B cell (primary cell): ENCODE results near the gene FANCD2. TPM values are rescaled to one million over a fixed set of nuclear protein-coding genes. Genes with fewer than 3 reads are reported as not detected.
A peak's percentile ranks its signal among the peaks of the same experiment; 100 is the strongest.

Experiments used
- ATAC-seq: fragments of 200-7000 bp; cut with Tn5 transposase; one replicate; pipeline ENCODE4 v1.10.0; 2021; ENCODE audit warnings: low read depth, mild to moderate bottlenecking, moderate number of reproducible peaks, moderate library complexity
- CTCF ChIA-PET: fragments of 350-600 bp; sonication (Branson Sonifier 250); formaldehyde crosslinking; loops from one replicate; lab custom pipeline; 2021; ENCODE audit warnings: antibody characterized with exemption, inconsistent platforms; lab: Charles Lee
- POLR2A ChIA-PET: fragments of 350-600 bp; sonication (Branson Sonifier 250); formaldehyde crosslinking; loops from one replicate; lab custom pipeline; 2021; ENCODE audit warnings: antibody characterized with exemption; lab: Charles Lee
- DNase-seq: peaks from one replicate; pipeline ENCODE4 v3.0.0; 2013
- H2AFZ ChIP-seq: 2 replicates; pipeline ENCODE4 v1.6.1; 2012; ENCODE audit warnings: mild to moderate bottlenecking, low read depth, low read length; ENCODE audit not compliant: insufficient read depth, poor library complexity, severe bottlenecking
- H3K27ac ChIP-seq, 2 donors: 1 replicate in 1 of 2; 2 replicates in 1 of 2; pipeline ENCODE4 v1.5.1; 2012 to 2013; ENCODE audit warnings: low read length in 2 of 2, mild to moderate bottlenecking in 2 of 2, moderate library complexity in 1 of 2
- H3K27me3 ChIP-seq, 4 experiments: fragments of 200-600 bp in 1 of 4; sonication (generic) in 1 of 4; replicated peaks in 1 of 4; 1 replicate in 2 of 4; 2 replicates in 2 of 4; pipeline versions ENCODE4 v1.6.1 to v1.7.0; 2013 to 2016; ENCODE audit warnings: low read length in 3 of 4, mild to moderate bottlenecking in 2 of 4, mixed read lengths in 1 of 4, moderate library complexity in 1 of 4; ENCODE audit not compliant: insufficient read depth in 4 of 4, control insufficient read depth in 3 of 4; ENCODE audit errors: control extremely low read depth in 1 of 4
- H3K36me3 ChIP-seq, 2 experiments: replicated peaks in 1 of 2; 1 replicate in 1 of 2; 2 replicates in 1 of 2; pipeline versions ENCODE4 v1.6.1 to v1.7.1; 2013; ENCODE audit warnings: low read length in 1 of 2; ENCODE audit not compliant: insufficient read depth in 2 of 2, control insufficient read depth in 1 of 2; ENCODE audit errors: control extremely low read depth in 1 of 2, extremely low read depth in 1 of 2
- H3K4me1 ChIP-seq, 2 donors: fragments of 200-600 bp in 1 of 2; sonication (generic) in 1 of 2; 1 replicate in 1 of 2; 2 replicates in 1 of 2; pipeline versions ENCODE4 v1.5.1 to v1.6.1; 2013 to 2017; ENCODE audit warnings: low read length in 2 of 2; ENCODE audit not compliant: control insufficient read depth in 2 of 2, insufficient read depth in 2 of 2
- H3K4me2 ChIP-seq: replicated peaks from 2 replicates; pipeline ENCODE3; 2012; ENCODE audit warnings: mild to moderate bottlenecking, low read depth, low read length; ENCODE audit not compliant: poor library complexity, severe bottlenecking
- H3K4me3 ChIP-seq, 5 experiments: fragments of 200-600 bp in 1 of 5; sonication (generic) in 1 of 5; 1 replicate in 3 of 5; 2 replicates in 2 of 5; pipeline versions ENCODE4 v1.5.1 to v1.7.0; 2011 to 2016; ENCODE audit warnings: low read length in 4 of 5, mild to moderate bottlenecking in 4 of 5, low read depth in 2 of 5, control low read depth in 1 of 5, moderate library complexity in 1 of 5; ENCODE audit not compliant: insufficient read depth in 1 of 5; ENCODE audit errors: control extremely low read depth in 1 of 5, extremely low read depth in 1 of 5
- H3K79me2 ChIP-seq: fragments of 200-600 bp; sonication (generic); one replicate; pipeline ENCODE4 v1.6.0; 2016; ENCODE audit warnings: low read length; ENCODE audit not compliant: control insufficient read depth, insufficient read depth
- H3K9ac ChIP-seq: fragments of 200-600 bp; sonication (generic); 2 replicates; pipeline ENCODE4 v1.6.1; 2017; ENCODE audit warnings: mild to moderate bottlenecking, low read length, moderate library complexity
- H3K9me3 ChIP-seq, 3 donors: one replicate each; pipeline versions ENCODE4 v1.6.1 to v1.7.1; 2013; ENCODE audit warnings: low read length in 2 of 3; ENCODE audit not compliant: control insufficient read depth in 2 of 3, insufficient read depth in 1 of 3; ENCODE audit errors: control extremely low read depth in 1 of 3
- H4K20me1 ChIP-seq: 2 replicates; pipeline ENCODE4 v1.6.0; 2012; ENCODE audit warnings: mild to moderate bottlenecking, low read length; ENCODE audit not compliant: insufficient read depth, control insufficient read depth, poor library complexity, severe bottlenecking
- H3K27ac Mint-ChIP-seq: one replicate; pipeline ENCODE4 v1.8.0; 2021; ENCODE audit warnings: mixed read lengths
- H3K27me3 Mint-ChIP-seq: one replicate; pipeline ENCODE4 v1.8.0; 2021; ENCODE audit warnings: mixed read lengths
- H3K4me1 Mint-ChIP-seq: one replicate; pipeline ENCODE4 v1.8.0; 2021; ENCODE audit warnings: mixed read lengths
- H3K4me3 Mint-ChIP-seq: one replicate; pipeline ENCODE4 v1.8.0; 2021; ENCODE audit warnings: mixed read lengths
- H3K9me3 Mint-ChIP-seq: one replicate; pipeline ENCODE4 v1.8.0; 2022; ENCODE audit warnings: mixed read lengths; ENCODE audit not compliant: insufficient read depth
- CTCF ChIP-seq: fragments of 200-600 bp; IDR thresholded peaks from one replicate; pipeline ENCODE4 v1.8.0; 2022; ENCODE audit warnings: antibody characterized with exemption, mild to moderate bottlenecking
- EZH2 ChIP-seq: IDR thresholded peaks from 2 replicates; pipeline ENCODE4 v1.6.1; 2012; ENCODE audit warnings: borderline replicate concordance, low read depth, mild to moderate bottlenecking, moderate library complexity, low read length; ENCODE audit not compliant: insufficient read depth, poor library complexity, severe bottlenecking
- WGBS: methylation state at CpG from one replicate; pipeline ENCODE4 v1.1.5; 2013; ENCODE audit warnings: missing lambda C conversion rate; ENCODE audit not compliant: insufficient coverage; 5-methylcytosine and 5-hydroxymethylcytosine counted together
- intact Hi-C: fragments of 100-400 bp; cut with micrococcal nuclease; formaldehyde crosslinking; loops from one replicate; pipeline ENCODE4 v1.10.0; 2022
- polyA plus RNA-seq: library from polyadenylated mRNA; depleted of rRNA; stranded (reverse); fragments of >200 nt; gene quantifications from 2 replicates; pipeline ENCODE4 v1.2.3, GENCODE V29; 2012
- total RNA-seq, 2 donors: library from RNA; stranded (reverse); fragments of 120-200 nt in 1 of 2; gene quantifications; 1 replicate in 1 of 2; 2 replicates in 1 of 2; pipeline versions ENCODE4 v1.2.3 to v1.2.4, GENCODE V29; 2013 to 2022

FANCD2 gene
- total and polyA plus RNA-seq, 2 donors (not counting 1 experiment from before 2014, with no cell fraction given), result 31.7 to 65.8 TPM

DNA sequence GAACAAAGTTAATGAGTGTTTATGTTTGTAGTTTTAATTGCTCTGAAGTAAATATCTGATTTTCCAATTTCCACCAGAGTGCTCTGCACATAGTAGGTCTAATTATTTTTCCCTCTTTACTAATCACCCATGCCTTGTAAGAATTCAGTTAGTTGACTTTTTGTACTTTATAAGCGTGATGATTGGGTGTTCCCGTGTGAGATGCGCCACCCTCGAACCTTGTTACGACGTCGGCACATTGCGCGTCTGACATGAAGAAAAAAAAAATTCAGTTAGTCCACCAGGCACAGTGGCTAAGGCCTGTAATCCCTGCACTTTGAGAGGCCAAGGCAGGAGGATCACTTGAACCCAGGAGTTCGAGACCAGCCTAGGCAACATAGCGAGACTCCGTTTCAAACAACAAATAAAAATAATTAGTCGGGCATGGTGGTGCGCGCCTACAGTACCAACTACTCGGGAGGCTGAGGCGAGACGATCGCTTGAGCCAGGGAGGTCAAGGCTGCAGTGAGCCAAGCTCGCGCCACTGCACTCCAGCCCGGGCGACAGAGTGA, 114.8 kb downstream of the FANCD2 start:
- intact Hi-C loops, result loop anchor here (1.0 to 5.0 kb wide), 4 partner anchors 26 to 209 kb away; partner anchors contain the start of genes BRK1 and CRELD1
- peak overlapping the region; percentile 88 to 96 for H3K27ac ChIP-seq
- H3K9me3 ChIP-seq, result peaks cover 0 to 3% (median 0%) of the 10 kb centered on the region in 3 donors
- H3K4me2 ChIP-seq, result peak overlapping the region; percentile 84
- no peaks in the 10 kb centered on the region for H3K27me3 Mint-ChIP-seq
- no peaks in the 10 kb centered on the region for H3K27me3 ChIP-seq
- no peaks in the 10 kb centered on the region for H3K36me3 ChIP-seq
- peaks cover 41% of the 10 kb centered on the region for H3K79me2 ChIP-seq
- peaks cover 25% of the 10 kb centered on the region for H3K4me1 Mint-ChIP-seq
- ChIA-PET CTCF (interaction anchor here (0.6 to 1.4 kb wide), 10 partner anchors 12 to 208 kb away, joined by 3 to 5 read pairs (median 4); partner anchors contain the start of gene CRELD1), POLR2A (interaction anchor here (0.6 to 1.7 kb wide), 18 partner anchors 24 to 250 kb away, joined by 3 to 12 read pairs (median 4); partner anchors contain the start of genes BRK1, IRAK2, SEC13 and TATDN2)
- peaks cover 24 to 44% of the 10 kb centered on the region in 2 donors for H3K4me1 ChIP-seq
- DNase-seq (no peak), ATAC-seq (no peak)
- peak overlapping the region; percentile 97 for H3K27ac Mint-ChIP-seq
- H3K4me3 ChIP-seq, result peak overlapping the region in 4 of 5 experiments; percentile 69 to 91 (median 78)
- H3K4me3 Mint-ChIP-seq, result peak overlapping the region; percentile 95
- H4K20me1 ChIP-seq, result peaks cover 22% of the 10 kb centered on the region
- TF ChIP-seq CTCF, result no peak
- TF ChIP-seq EZH2, result no peak
- no peaks in the 10 kb centered on the region for H3K9me3 Mint-ChIP-seq
- 100% methylated on average over 8 of the region's 23 CpGs for WGBS
- peak overlapping the region; percentile 82 for H2AFZ ChIP-seq
- peak overlapping the region; percentile 91 for H3K9ac ChIP-seq
